Spleen (tissue), 11 donors: ENCODE results near the gene CSH1. TPM values are rescaled to one million over a fixed set of nuclear protein-coding genes. Genes with fewer than 3 reads are reported as not detected.
"Not testable (repeated sequence)": the region's sequence is repeated elsewhere in the genome, so short reads cannot be mapped to it uniquely, and the experiment has no call there.

Experiments
- DNase-seq: peaks from one replicate; pipeline ENCODE4 v3.0.0-alpha.2; 2020
- H3K27ac ChIP-seq, 8 donors: fragments of 200-600 bp; sonication (generic) in 7 of 8; 1 replicate in 4 of 8; 2 replicates in 4 of 8; pipeline versions ENCODE4 v1.5.0 to v1.8.0; 2016 to 2021; ENCODE audit warnings: inconsistent platforms in 4 of 8, mild to moderate bottlenecking in 4 of 8, moderate library complexity in 1 of 8
- H3K27me3 ChIP-seq, 7 donors: fragments of 200-600 bp; sonication (generic) in 6 of 7; replicated peaks in 1 of 7; 1 replicate in 4 of 7; 2 replicates in 3 of 7; pipeline versions ENCODE4 v1.5.0 to v1.8.0; 2016 to 2021; ENCODE audit warnings: inconsistent platforms in 3 of 7, mild to moderate bottlenecking in 1 of 7
- H3K36me3 ChIP-seq, 6 donors: fragments of 200-600 bp; sonication (generic) in 5 of 6; 1 replicate in 4 of 6; 2 replicates in 2 of 6; pipeline versions ENCODE4 v1.5.0 to v1.8.0; 2016 to 2021; ENCODE audit warnings: inconsistent platforms in 2 of 6
- H3K4me1 ChIP-seq, 6 donors: fragments of 200-600 bp; sonication (generic) in 5 of 6; 1 replicate in 3 of 6; 2 replicates in 3 of 6; pipeline versions ENCODE4 v1.5.0 to v1.8.0; 2016 to 2021; ENCODE audit warnings: inconsistent platforms in 3 of 6
- H3K4me3 ChIP-seq, 8 donors: fragments of 200-600 bp; sonication (generic) in 7 of 8; 1 replicate in 4 of 8; 2 replicates in 4 of 8; pipeline versions ENCODE4 v1.5.0 to v1.8.0; 2016 to 2021; ENCODE audit warnings: inconsistent platforms in 4 of 8, mild to moderate bottlenecking in 4 of 8, moderate library complexity in 2 of 8
- H3K9me3 ChIP-seq, 8 donors: fragments of 200-600 bp; sonication (generic) in 7 of 8; 1 replicate in 4 of 8; 2 replicates in 4 of 8; pipeline versions ENCODE4 v1.5.0 to v1.8.0; 2016 to 2021; ENCODE audit warnings: inconsistent platforms in 4 of 8
- CTCF ChIP-seq, 11 experiments: fragments of 200-600 bp in 7 of 11; fragments of 450-650 bp in 4 of 11; sonication (generic) in 4 of 11; IDR thresholded peaks in 8 of 11; conservative IDR thresholded peaks in 3 of 11; 1 replicate in 7 of 11; 2 replicates in 4 of 11; pipeline versions ENCODE4 v1.4.0 to v1.8.0; 2016 to 2021; ENCODE audit warnings: antibody characterized with exemption in 11 of 11, inconsistent platforms in 4 of 11, mild to moderate bottlenecking in 1 of 11
- WGBS, 5 donors: extraction: QIAGEN DNeasy Blood & Tissue Kit in 3 of 5; methylation state at CpG; one replicate each; pipeline versions ENCODE4 v1.1.5 to v1.1.7; 2013 to 2018; 5-methylcytosine and 5-hydroxymethylcytosine counted together
- intact Hi-C: fragments of 100-400 bp; cut with DNase I; formaldehyde crosslinking; loops from one replicate; pipeline ENCODE4 v1.15.0; 2023; ENCODE audit warnings: low total_unique reads
- polyA plus RNA-seq, 3 donors: library from polyadenylated mRNA; stranded (reverse); fragments of 200-250 nt; gene quantifications; one replicate each; pipeline ENCODE4 v1.2.1, GENCODE V29; 2013
- total RNA-seq, 7 donors: library from RNA; depleted of rRNA in 3 of 7; stranded (reverse); fragments of >200 nt in 3 of 7; fragmentation: NEBNext Ultra II Directional in 4 of 7; extraction: Animal tissue kit (Norgen Biotek cat#: 25700) in 4 of 7; gene quantifications; one replicate each; pipeline versions ENCODE4 v1.1.0 to v1.2.1, GENCODE V29; 2016 to 2021
- donor health status: healthy with polysubstance abuse.
- donor health status: DM: no; HTN: no; CAD: no; lungs with moderate emphysema.
- donor health status: DM: no; HTN: no; CAD: no.
- donor health status: Bipolar disorder and iron deficiency.
- donor health status: healthy.
- donor health status: DM: no; HTN: no; CAD: no.
- donor health status: DM: yes; HTN: yes; CAD: no.

The CSH1 gene
- total and polyA plus RNA-seq, 10 donors: not detected

GRCh38 chr17:63903787-63904201 is 7.4 kb upstream of the CSH1 start:
- 22 to 27% (median 24%) methylated on average over 5 of the region's 5 CpGs for WGBS, 5 donors
- H3K4me3 ChIP-seq, H3K36me3 ChIP-seq, H3K9me3 ChIP-seq, intact Hi-C loops, H3K4me1 ChIP-seq, DNase-seq, H3K27me3 ChIP-seq, H3K27ac ChIP-seq: not testable (repeated sequence)
- peak in 9 of 11 experiments; percentile 24 to 68 (median 52) for TF ChIP-seq CTCF (IDR thresholded peaks at IDR 0.05 in 8 of 11, conservative IDR thresholded peaks at IDR 0.05 in 3 of 11)

GRCh38 chr17:63901971-63902370 is 5.6 kb upstream of the CSH1 start:
- not testable (repeated sequence) for DNase-seq, H3K27ac ChIP-seq, H3K4me3 ChIP-seq, H3K36me3 ChIP-seq, H3K4me1 ChIP-seq, H3K9me3 ChIP-seq, H3K27me3 ChIP-seq
- WGBS, 5 donors: 84 to 91% (median 87%) methylated on average over 2 of the region's 2 CpGs
- intact Hi-C loops: loop anchor here (2.0 kb wide), 1 partner anchor 19 kb away; no protein-coding TSS in a partner anchor

GRCh38 chr17:63898899-63899798 is 2.8 kb upstream of the CSH1 start:
- H3K27me3 ChIP-seq, H3K4me3 ChIP-seq, H3K27ac ChIP-seq, DNase-seq, H3K36me3 ChIP-seq, H3K9me3 ChIP-seq, H3K4me1 ChIP-seq, intact Hi-C loops: not testable (repeated sequence)
- 83 to 92% (median 85%) methylated on average over 5 to 6 of the region's 6 CpGs for WGBS, 5 donors

- H3K4me1 ChIP-seq, H3K27me3 ChIP-seq, intact Hi-C loops, H3K4me3 ChIP-seq, H3K9me3 ChIP-seq, H3K27ac ChIP-seq, DNase-seq, H3K36me3 ChIP-seq: not testable (repeated sequence)
- 72 to 84% (median 82%) methylated on average over 4 to 10 of the region's 10 CpGs for WGBS, 5 donors
These were observed 1.6 kb downstream of the CSH1 start for GRCh38 chr17:63894821-63895220.

- H3K36me3 ChIP-seq, DNase-seq: not testable (repeated sequence)
- WGBS, 5 donors: 72 to 90% (median 75%) methylated on average over 2 to 3 of the region's 3 CpGs
These were observed 2.4 kb downstream of the CSH1 start for GRCh38 chr17:63894021-63894420.

GRCh38 chr17:63892316-63893037 is 3.9 kb downstream of the CSH1 start:
- peaks cover 0 to 14% (median 0%) of the 10 kb centered on the region in 6 donors for H3K4me1 ChIP-seq
- H3K9me3 ChIP-seq, H3K27me3 ChIP-seq, H3K27ac ChIP-seq, DNase-seq, H3K4me3 ChIP-seq, H3K36me3 ChIP-seq, intact Hi-C loops: not testable (repeated sequence)
- WGBS, 5 donors: 76 to 89% (median 81%) methylated on average over 10 to 11 of the region's 11 CpGs

More at GRCh38 chr17:63894021-63894420, 2.4 kb downstream of the CSH1 start:
- H3K9me3 ChIP-seq, H3K27ac ChIP-seq, intact Hi-C loops, H3K4me3 ChIP-seq, H3K4me1 ChIP-seq, H3K27me3 ChIP-seq: not testable (repeated sequence)
